ENCODE measurements around the gene ESRRG. TPM values are rescaled to one million over a fixed set of nuclear protein-coding genes. Genes with fewer than 3 reads are reported as not detected.

ESRRG gene
- total and polyA plus RNA-seq, 2 donors (not counting 3 experiments of a cell fraction or from before 2014, with no cell fraction given), result not detected

GRCh38 chr1:216665406-216665805 is 57.8 kb downstream of the ESRRG start:
- Histone ChIP-seq H3K9me3 (replicated peaks; ENCODE audit: control insufficient read depth, insufficient read depth, low read length) (peaks cover 2% of the 10 kb centered on the region), H3K4me3 (replicated peaks in 1 of 3; ENCODE audit: insufficient read depth in 1 of 3, low read depth in 1 of 3, low read length in 3 of 3) (no peak overlapping the region), H3K27ac (ENCODE audit: insufficient read depth, low read depth, low read length) (no peak overlapping the region), H3K4me1 (ENCODE audit: control insufficient read depth, extremely low read depth, insufficient read depth, low read length) (no peaks in the 10 kb centered on the region), H3K9ac (replicated peaks; ENCODE audit: extremely low read depth, insufficient read depth, low read length) (no peak overlapping the region), H3K4me2 (ENCODE audit: insufficient read depth, low read length) (no peak overlapping the region), H3K79me2 (ENCODE audit: control insufficient read depth, insufficient read depth, low read length) (no peaks in the 10 kb centered on the region), H3K27me3 (ENCODE audit: control insufficient read depth in 2 of 2, insufficient read depth in 2 of 2, low read length in 2 of 2) (no peaks in the 10 kb centered on the region), H2AFZ (ENCODE audit: low read depth, low read length) (no peak overlapping the region), H4K20me1 (replicated peaks; ENCODE audit: control insufficient read depth, extremely low read depth, insufficient read depth, low read length) (no peaks in the 10 kb centered on the region), H3K36me3 (ENCODE audit: control insufficient read depth in 2 of 2, extremely low read depth in 1 of 2, insufficient read depth in 2 of 2, low read length in 2 of 2) (no peaks in the 10 kb centered on the region), H3K9me1 (replicated peaks; ENCODE audit: control insufficient read depth, extremely low read depth, insufficient read depth, low read length) (no peaks in the 10 kb centered on the region)
- DNase-seq (ENCODE audit: low read depth, low spot score) (no peak), FAIRE-seq (no peak)
- TF ChIP-seq, protein P1, sequence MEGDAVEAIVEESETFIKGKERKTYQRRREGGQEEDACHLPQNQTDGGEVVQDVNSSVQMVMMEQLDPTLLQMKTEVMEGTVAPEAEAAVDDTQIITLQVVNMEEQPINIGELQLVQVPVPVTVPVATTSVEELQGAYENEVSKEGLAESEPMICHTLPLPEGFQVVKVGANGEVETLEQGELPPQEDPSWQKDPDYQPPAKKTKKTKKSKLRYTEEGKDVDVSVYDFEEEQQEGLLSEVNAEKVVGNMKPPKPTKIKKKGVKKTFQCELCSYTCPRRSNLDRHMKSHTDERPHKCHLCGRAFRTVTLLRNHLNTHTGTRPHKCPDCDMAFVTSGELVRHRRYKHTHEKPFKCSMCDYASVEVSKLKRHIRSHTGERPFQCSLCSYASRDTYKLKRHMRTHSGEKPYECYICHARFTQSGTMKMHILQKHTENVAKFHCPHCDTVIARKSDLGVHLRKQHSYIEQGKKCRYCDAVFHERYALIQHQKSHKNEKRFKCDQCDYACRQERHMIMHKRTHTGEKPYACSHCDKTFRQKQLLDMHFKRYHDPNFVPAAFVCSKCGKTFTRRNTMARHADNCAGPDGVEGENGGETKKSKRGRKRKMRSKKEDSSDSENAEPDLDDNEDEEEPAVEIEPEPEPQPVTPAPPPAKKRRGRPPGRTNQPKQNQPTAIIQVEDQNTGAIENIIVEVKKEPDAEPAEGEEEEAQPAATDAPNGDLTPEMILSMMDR (IDR thresholded peaks at IDR 0.05; ENCODE audit: extremely low read depth in 1 of 2, insufficient read depth in 1 of 2, low read depth in 1 of 2, low read length in 2 of 2), result no peak
- no peak for TF ChIP-seq MAX (IDR thresholded peaks at IDR 0.05; ENCODE audit: insufficient read depth, insufficient read length)
- no peak for TF ChIP-seq POLR2AphosphoS5 (IDR thresholded peaks at IDR 0.05; ENCODE audit: insufficient read depth, low read depth, low read length)
- TF ChIP-seq FOS (IDR thresholded peaks at IDR 0.05; ENCODE audit: borderline replicate concordance, insufficient read depth, low read length), result no peak
- TF ChIP-seq EZH2 (IDR thresholded peaks at IDR 0.05; ENCODE audit: borderline replicate concordance, low read depth, low read length, severe bottlenecking), result no peak
- no peak for TF ChIP-seq GATA2 (IDR thresholded peaks at IDR 0.05; ENCODE audit: insufficient read depth, insufficient read length, low read depth, low read length)
- no peak for TF ChIP-seq POLR2A (IDR thresholded peaks at IDR 0.05; ENCODE audit: low read depth, low read length)
- TF ChIP-seq MYC (IDR thresholded peaks at IDR 0.05; ENCODE audit: low read depth, low read length), result no peak
- no peak for TF ChIP-seq JUN (IDR thresholded peaks at IDR 0.05; ENCODE audit: borderline replicate concordance, insufficient read depth, insufficient read length, low read depth)
- POLR2A ChIA-PET, result no interaction called here
- dilution Hi-C loops (cut with MboI; ENCODE audit: extremely low pct_ligation_motif_present, low sequenced_read_pairs), result no loop called here
- CTCF ChIA-PET, result no interaction called here
- intact Hi-C loops (cut with micrococcal nuclease), result no loop called here
- no TSS peak for BruUV-seq (replicated peaks)
